ENCODE results near the gene PCIF1.
"Not testable (repeated sequence)": the region's sequence is repeated elsewhere in the genome, so short reads cannot be mapped to it uniquely, and the experiment has no call there.

Gene PCIF1

DNA sequence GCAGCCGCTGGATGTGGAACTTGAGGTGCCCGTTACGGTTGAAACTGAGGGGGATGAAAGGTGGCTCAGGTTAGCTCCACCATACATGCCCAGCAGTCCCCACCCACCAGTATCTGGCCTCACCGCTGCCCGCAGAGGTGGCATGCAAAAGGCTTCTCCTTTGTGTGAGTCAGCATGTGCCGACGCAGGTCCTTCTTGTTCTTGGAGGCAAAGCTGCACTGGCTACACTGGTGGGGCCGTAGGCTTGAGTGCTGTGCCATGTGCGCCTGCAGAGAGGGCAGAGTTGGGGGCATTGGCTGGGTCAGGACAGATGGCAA, 15.8 kb downstream of the PCIF1 start:
- TF ChIP-seq, protein P1, sequence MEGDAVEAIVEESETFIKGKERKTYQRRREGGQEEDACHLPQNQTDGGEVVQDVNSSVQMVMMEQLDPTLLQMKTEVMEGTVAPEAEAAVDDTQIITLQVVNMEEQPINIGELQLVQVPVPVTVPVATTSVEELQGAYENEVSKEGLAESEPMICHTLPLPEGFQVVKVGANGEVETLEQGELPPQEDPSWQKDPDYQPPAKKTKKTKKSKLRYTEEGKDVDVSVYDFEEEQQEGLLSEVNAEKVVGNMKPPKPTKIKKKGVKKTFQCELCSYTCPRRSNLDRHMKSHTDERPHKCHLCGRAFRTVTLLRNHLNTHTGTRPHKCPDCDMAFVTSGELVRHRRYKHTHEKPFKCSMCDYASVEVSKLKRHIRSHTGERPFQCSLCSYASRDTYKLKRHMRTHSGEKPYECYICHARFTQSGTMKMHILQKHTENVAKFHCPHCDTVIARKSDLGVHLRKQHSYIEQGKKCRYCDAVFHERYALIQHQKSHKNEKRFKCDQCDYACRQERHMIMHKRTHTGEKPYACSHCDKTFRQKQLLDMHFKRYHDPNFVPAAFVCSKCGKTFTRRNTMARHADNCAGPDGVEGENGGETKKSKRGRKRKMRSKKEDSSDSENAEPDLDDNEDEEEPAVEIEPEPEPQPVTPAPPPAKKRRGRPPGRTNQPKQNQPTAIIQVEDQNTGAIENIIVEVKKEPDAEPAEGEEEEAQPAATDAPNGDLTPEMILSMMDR (conservative IDR thresholded peaks at IDR 0.05; ENCODE audit: low read depth, low read length) = no peak
- no peak for DNase-seq (ENCODE audit: low read depth)
- no peak overlapping the region for H3K4me3 ChIP-seq (ENCODE audit: low read length)

- DNase-seq (ENCODE audit: low read depth) = no peak
- TF ChIP-seq, protein P1 (conservative IDR thresholded peaks at IDR 0.05; ENCODE audit: low read depth, low read length) = no peak
- H3K4me3 ChIP-seq (ENCODE audit: low read length) = no peak overlapping the region
Observed at GRCh38 chr20:45951925-45952834, 17.7 kb downstream of the PCIF1 start.

GRCh38 chr20:45952861-45953260, 18.4 kb downstream of the PCIF1 start:
- no peak overlapping the region for H3K4me3 ChIP-seq (ENCODE audit: low read length)
- TF ChIP-seq, protein P1 (conservative IDR thresholded peaks at IDR 0.05; ENCODE audit: low read depth, low read length) = no peak
- DNase-seq (ENCODE audit: low read depth) = no peak

DNA sequence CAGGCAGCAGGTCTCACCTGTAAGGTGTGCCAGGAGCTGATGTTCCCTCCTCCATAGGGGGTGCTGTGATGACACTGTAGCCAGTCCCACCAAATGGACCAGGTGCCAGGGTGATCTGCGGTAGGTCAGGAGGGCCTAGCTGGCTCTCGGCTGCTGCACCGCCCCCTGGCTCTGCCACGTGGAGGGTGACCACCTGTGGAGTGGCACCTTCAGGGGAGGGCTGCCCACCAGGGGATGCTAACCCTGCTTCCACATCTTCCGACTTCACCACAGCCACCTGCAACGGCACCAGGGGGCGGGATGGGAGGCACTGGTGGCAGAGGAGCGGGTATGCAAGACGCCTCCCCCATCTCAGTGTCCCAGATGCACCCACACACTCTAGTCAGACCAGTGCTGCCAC, 19.2 kb downstream of the PCIF1 start:
- TF ChIP-seq, protein P1 (conservative IDR thresholded peaks at IDR 0.05; ENCODE audit: low read depth, low read length) = no peak
- DNase-seq (ENCODE audit: low read depth) = no peak
- no peak overlapping the region for H3K4me3 ChIP-seq (ENCODE audit: low read length)

GRCh38 chr20:45956326-45956725, 21.8 kb downstream of the PCIF1 start:
- DNase-seq (ENCODE audit: low read depth); H3K4me3 ChIP-seq (ENCODE audit: low read length): not testable (repeated sequence)

DNA sequence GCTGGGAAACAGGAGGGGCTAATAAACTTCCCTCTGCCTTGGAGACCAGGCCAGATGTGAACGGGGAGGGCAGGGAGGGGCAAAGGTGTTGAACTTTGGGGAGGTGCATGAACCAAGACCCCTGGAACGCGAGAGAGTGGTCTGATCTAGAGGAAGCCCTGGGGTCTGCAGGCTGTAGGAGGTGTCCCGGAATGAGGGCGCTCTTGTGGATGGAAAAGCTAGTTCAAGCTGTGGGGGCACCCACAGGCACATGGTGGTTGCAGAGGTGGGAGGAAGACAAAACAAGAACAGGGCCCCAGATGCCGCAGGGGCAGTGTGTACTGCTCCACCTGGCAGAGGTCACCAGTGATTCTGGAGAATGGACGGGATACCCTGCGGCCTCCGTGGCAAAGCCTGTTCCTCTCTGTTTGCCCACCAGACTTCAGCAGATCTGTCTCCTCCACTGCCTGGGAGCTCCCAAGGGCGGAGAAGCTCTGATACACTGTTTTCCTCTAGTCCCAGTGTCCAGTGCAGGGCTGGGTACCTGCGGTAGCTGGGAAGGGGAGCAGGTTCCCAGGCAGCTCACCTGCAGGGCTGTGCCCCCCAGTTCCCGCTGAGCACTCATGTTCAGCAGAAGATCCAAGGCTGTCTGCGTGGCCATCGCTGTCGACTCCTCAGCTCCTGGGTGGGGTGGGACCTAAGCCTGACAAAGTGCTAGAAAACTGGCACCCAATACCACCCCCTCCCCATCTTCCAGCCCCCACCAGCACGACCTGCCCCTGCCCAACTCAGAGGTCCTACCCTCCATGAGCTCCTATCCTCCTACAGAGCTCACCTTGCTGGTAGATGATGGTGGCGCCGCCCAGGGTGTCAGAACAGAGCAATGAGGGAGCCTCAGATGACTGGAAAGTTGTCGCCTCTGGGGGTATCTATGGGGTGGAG, 22.8 kb downstream of the PCIF1 start:
- no peak overlapping the region for H3K4me3 ChIP-seq (ENCODE audit: low read length)
- TF ChIP-seq, protein P1 (conservative IDR thresholded peaks at IDR 0.05; ENCODE audit: low read depth, low read length) = no peak
- DNase-seq (ENCODE audit: low read depth) = no peak

DNA sequence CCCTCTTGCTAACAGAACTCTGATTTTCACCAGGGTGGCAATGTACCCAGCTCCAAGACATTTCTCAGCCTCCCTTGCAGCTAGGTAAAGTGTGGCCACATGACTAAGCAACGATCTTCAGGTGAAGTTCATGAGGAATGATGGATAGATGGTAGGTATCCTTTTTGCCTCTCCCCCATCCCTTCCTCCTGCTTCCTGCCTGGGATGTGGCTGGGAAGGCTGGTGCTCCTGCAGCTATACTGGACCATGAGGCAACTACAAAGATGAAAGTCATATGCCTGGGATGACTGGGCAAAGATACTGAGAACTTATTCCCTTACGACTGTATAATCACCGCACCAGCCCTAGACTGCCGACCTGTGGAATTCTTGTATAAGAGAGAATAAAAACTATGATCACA, 24.1 kb downstream of the PCIF1 start:
- DNase-seq (ENCODE audit: low read depth) = no peak
- TF ChIP-seq, protein P1 (conservative IDR thresholded peaks at IDR 0.05; ENCODE audit: low read depth, low read length) = no peak
- H3K4me3 ChIP-seq (ENCODE audit: low read length) = no peak overlapping the region

Data from retinal pigment epithelial cell (primary cell).